ENCODE measurements around the gene SPATA13. TPM values are rescaled to one million over a fixed set of nuclear protein-coding genes. Genes with fewer than 3 reads are reported as not detected.

Gene SPATA13
- total RNA-seq, 1 experiment from 2014 or later: 21.4 TPM

DNA sequence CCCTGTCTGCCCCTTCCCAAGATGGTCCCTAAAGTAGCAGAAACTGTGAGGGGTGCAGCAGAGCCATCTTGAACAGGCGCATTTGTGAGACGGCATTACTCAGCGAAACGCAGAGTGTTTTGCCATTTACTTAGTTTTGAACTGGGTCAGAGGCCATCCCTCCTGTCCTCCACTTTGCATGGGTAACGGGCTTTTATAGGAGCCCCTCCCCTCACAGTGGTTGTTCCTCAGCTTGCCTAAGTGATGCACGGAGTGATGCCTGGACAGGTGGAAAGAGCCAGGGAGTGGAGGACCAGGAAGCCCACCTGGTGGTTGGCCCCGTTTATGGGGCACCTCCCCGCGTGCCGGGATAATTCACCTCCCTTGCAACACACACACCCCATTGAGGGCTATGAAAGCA is 80.8 kb downstream of the SPATA13 start:
- CTCF ChIA-PET: no interaction called here
- H3K79me2 ChIP-seq (ENCODE audit: insufficient read depth, low read length): peaks cover 32% of the 10 kb centered on the region; the same call in 1 of the 2 replicates
- H3K9me2 ChIP-seq (ENCODE audit: insufficient read depth): no peaks in the 10 kb centered on the region
- TF ChIP-seq ELF1 (IDR thresholded peaks at IDR 0.05; ENCODE audit: borderline replicate concordance, low read depth): no peak
- TF ChIP-seq JUND (IDR thresholded peaks at IDR 0.05): no peak
- TF ChIP-seq SIN3A (IDR thresholded peaks at IDR 0.05; ENCODE audit: low read depth): no peak
- TF ChIP-seq, protein P1, sequence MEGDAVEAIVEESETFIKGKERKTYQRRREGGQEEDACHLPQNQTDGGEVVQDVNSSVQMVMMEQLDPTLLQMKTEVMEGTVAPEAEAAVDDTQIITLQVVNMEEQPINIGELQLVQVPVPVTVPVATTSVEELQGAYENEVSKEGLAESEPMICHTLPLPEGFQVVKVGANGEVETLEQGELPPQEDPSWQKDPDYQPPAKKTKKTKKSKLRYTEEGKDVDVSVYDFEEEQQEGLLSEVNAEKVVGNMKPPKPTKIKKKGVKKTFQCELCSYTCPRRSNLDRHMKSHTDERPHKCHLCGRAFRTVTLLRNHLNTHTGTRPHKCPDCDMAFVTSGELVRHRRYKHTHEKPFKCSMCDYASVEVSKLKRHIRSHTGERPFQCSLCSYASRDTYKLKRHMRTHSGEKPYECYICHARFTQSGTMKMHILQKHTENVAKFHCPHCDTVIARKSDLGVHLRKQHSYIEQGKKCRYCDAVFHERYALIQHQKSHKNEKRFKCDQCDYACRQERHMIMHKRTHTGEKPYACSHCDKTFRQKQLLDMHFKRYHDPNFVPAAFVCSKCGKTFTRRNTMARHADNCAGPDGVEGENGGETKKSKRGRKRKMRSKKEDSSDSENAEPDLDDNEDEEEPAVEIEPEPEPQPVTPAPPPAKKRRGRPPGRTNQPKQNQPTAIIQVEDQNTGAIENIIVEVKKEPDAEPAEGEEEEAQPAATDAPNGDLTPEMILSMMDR (IDR thresholded peaks at IDR 0.05 in 2 of 3, conservative IDR thresholded peaks at IDR 0.05 in 1 of 3; ENCODE audit: borderline replicate concordance in 1 of 3, insufficient read depth in 1 of 3, low read depth in 2 of 3, low read length in 2 of 3): no peak
- TF ChIP-seq EZH2 (IDR thresholded peaks at IDR 0.05): no peak
- no peak for TF ChIP-seq POLR2AphosphoS5 (IDR thresholded peaks at IDR 0.05; ENCODE audit: low read depth, low read length)
- TF ChIP-seq ZNF274 (IDR thresholded peaks at IDR 0.05; ENCODE audit: low read depth, low read length): no peak
- TF ChIP-seq ZFX (IDR thresholded peaks at IDR 0.05): no peak
- TF ChIP-seq, protein P2, sequence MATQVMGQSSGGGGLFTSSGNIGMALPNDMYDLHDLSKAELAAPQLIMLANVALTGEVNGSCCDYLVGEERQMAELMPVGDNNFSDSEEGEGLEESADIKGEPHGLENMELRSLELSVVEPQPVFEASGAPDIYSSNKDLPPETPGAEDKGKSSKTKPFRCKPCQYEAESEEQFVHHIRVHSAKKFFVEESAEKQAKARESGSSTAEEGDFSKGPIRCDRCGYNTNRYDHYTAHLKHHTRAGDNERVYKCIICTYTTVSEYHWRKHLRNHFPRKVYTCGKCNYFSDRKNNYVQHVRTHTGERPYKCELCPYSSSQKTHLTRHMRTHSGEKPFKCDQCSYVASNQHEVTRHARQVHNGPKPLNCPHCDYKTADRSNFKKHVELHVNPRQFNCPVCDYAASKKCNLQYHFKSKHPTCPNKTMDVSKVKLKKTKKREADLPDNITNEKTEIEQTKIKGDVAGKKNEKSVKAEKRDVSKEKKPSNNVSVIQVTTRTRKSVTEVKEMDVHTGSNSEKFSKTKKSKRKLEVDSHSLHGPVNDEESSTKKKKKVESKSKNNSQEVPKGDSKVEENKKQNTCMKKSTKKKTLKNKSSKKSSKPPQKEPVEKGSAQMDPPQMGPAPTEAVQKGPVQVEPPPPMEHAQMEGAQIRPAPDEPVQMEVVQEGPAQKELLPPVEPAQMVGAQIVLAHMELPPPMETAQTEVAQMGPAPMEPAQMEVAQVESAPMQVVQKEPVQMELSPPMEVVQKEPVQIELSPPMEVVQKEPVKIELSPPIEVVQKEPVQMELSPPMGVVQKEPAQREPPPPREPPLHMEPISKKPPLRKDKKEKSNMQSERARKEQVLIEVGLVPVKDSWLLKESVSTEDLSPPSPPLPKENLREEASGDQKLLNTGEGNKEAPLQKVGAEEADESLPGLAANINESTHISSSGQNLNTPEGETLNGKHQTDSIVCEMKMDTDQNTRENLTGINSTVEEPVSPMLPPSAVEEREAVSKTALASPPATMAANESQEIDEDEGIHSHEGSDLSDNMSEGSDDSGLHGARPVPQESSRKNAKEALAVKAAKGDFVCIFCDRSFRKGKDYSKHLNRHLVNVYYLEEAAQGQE (IDR thresholded peaks at IDR 0.05; ENCODE audit: low read depth): no peak
- no peak for TF ChIP-seq POLR2A (IDR thresholded peaks at IDR 0.05; ENCODE audit: borderline replicate concordance, extremely low read depth, insufficient read depth, insufficient read length)
- TF ChIP-seq, protein P3, sequence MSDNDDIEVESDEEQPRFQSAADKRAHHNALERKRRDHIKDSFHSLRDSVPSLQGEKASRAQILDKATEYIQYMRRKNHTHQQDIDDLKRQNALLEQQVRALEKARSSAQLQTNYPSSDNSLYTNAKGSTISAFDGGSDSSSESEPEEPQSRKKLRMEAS (IDR thresholded peaks at IDR 0.05): no peak
- no peak for TF ChIP-seq CEBPB (IDR thresholded peaks at IDR 0.05; ENCODE audit: low read depth)
- TF ChIP-seq, protein P4, sequence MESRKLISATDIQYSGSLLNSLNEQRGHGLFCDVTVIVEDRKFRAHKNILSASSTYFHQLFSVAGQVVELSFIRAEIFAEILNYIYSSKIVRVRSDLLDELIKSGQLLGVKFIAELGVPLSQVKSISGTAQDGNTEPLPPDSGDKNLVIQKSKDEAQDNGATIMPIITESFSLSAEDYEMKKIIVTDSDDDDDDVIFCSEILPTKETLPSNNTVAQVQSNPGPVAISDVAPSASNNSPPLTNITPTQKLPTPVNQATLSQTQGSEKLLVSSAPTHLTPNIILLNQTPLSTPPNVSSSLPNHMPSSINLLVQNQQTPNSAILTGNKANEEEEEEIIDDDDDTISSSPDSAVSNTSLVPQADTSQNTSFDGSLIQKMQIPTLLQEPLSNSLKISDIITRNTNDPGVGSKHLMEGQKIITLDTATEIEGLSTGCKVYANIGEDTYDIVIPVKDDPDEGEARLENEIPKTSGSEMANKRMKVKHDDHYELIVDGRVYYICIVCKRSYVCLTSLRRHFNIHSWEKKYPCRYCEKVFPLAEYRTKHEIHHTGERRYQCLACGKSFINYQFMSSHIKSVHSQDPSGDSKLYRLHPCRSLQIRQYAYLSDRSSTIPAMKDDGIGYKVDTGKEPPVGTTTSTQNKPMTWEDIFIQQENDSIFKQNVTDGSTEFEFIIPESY (IDR thresholded peaks at IDR 0.05; ENCODE audit: extremely low read depth, insufficient replicate concordance, low read length): no peak
- TF ChIP-seq, protein P5, sequence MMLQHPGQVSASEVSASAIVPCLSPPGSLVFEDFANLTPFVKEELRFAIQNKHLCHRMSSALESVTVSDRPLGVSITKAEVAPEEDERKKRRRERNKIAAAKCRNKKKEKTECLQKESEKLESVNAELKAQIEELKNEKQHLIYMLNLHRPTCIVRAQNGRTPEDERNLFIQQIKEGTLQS (IDR thresholded peaks at IDR 0.05): no peak
- no peak for TF ChIP-seq TCF7L2 (IDR thresholded peaks at IDR 0.05; ENCODE audit: borderline replicate concordance, extremely low read depth, insufficient read depth, insufficient read length)
- TF ChIP-seq SRF (IDR thresholded peaks at IDR 0.05; ENCODE audit: low read depth): no peak
- no peak for TF ChIP-seq SP1 (IDR thresholded peaks at IDR 0.05; ENCODE audit: low read depth)
- TF ChIP-seq CBX3 (IDR thresholded peaks at IDR 0.05; ENCODE audit: low read depth): no peak
- no peak for TF ChIP-seq EGR1 (IDR thresholded peaks at IDR 0.05; ENCODE audit: low read depth)
- DNase-seq (ENCODE audit: low read depth, low spot score) (no peak), ATAC-seq (no peak)
- peaks cover 0 to 8% of the 10 kb centered on the region in 2 experiments; a peak in 2 of 4 replicates for H3K4me1 ChIP-seq (ENCODE audit: control insufficient read depth in 1 of 2, insufficient read depth in 2 of 2, low read length in 2 of 2)
- BruUV-seq (replicated peaks): no TSS peak
- no peaks in the 10 kb centered on the region for H3K9me3 ChIP-seq (ENCODE audit: control insufficient read depth in 1 of 2, insufficient read depth in 1 of 2, low read depth in 1 of 2, low read length in 2 of 2)
- no peak overlapping the region for H3K4me3 ChIP-seq (replicated peaks in 1 of 2; ENCODE audit: low read depth in 1 of 2, low read length in 2 of 2)
- H3K4me2 ChIP-seq (ENCODE audit: low read length): no peak overlapping the region
- RAD21 ChIA-PET (ENCODE audit: low non-redundant PET in 1 of 2, low total read pairs in 2 of 2, uncharacterized antibody in 2 of 2, unreplicated experiment in 2 of 2): no interaction called here
- H2AFZ ChIP-seq (ENCODE audit: low read depth, low read length, poor library complexity, severe bottlenecking): no peak overlapping the region
- no peak overlapping the region for H3K27ac ChIP-seq (ENCODE audit: low read depth, low read length)
- no peak overlapping the region for H3K9ac ChIP-seq (ENCODE audit: low read length)
- intact Hi-C loops (cut with micrococcal nuclease): no loop called here
- no peaks in the 10 kb centered on the region for H3K36me3 ChIP-seq (ENCODE audit: control insufficient read depth in 1 of 2, insufficient read depth in 2 of 2, low read length in 2 of 2)
- H3K27me3 ChIP-seq (ENCODE audit: insufficient read depth, low read length): no peaks in the 10 kb centered on the region
- H4K20me1 ChIP-seq (ENCODE audit: insufficient read depth): no peaks in the 10 kb centered on the region
- POLR2A ChIA-PET: no interaction called here

All from HCT116 (cell line).